ENCODE measurements around the gene FOXJ3.

FOXJ3 gene

GRCh38 chr1:42334240-42335049, 590 bp downstream of the FOXJ3 start:
- peak; percentile 71 for DNase-seq (ENCODE audit: low read depth)

- DNase-seq (ENCODE audit: low read depth), result peak; percentile 18
These were observed 1.3 kb downstream of the FOXJ3 start for GRCh38 chr1:42333662-42334239.

DNA sequence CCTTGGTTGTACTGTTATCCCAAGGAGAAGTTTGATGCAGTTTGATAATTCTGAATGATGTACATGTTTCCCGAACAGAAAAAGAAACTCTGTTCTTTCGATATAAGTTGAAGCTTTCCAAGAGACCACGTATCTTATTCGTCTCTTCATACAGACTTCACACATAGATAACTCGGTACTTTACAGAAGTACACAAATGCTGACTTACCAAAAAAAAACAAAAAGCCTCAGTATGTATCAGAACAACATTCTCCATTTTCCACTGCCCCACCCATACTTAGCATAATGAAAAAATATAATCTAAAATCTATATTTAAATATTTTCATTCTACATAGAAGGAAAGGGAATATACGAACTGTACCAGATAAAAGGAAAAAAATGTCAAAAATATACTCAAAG, 2.2 kb downstream of the FOXJ3 start:
- no peak for DNase-seq (ENCODE audit: low read depth)

DNA sequence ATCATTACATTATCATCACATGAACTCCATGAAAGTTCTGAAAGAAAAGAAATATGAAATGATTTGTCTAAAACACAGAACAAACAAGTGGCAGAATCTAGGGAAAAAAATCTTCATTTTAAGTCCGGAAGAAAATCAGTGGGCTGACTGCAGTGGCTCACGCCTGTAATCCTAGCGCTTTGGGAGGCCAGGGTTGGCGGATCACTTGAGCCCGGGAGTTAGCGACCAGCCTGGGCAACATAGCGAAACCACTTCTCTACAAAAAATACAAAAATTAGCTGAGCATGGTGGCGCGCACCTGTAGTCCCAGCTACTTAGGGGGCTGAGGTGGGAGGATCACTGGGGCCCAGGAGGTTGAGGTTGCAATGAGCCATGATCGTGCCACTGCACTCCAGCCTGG, 4.8 kb downstream of the FOXJ3 start:
- no peak for DNase-seq (ENCODE audit: low read depth)

DNA sequence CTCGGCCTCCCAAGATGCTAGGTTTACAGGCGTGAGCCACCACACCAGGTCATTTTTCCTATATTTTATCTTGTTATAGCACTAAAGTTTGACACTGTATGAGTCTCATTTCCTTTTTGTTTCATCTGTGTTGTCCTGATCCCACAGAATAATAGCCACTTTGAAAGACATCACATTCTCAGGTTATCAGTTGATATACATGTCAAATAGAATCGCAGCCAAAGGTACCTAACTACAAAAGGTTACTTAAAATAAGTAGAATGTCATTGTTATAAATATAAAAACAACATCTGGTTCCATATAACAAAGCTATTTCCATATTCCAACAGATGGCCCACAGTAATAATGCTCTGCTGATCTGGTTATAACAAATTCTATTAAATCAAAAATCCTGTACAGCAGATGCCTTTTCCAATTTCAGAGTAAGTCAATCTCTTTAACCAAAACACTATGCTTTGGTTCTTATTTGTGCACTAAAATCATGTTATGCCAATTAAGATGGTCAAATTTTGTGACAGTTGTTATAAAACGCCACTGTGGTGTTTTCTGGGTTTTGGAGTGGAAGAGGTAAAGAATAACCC, 6.0 kb downstream of the FOXJ3 start:
- DNase-seq (ENCODE audit: low read depth), result no peak

DNA sequence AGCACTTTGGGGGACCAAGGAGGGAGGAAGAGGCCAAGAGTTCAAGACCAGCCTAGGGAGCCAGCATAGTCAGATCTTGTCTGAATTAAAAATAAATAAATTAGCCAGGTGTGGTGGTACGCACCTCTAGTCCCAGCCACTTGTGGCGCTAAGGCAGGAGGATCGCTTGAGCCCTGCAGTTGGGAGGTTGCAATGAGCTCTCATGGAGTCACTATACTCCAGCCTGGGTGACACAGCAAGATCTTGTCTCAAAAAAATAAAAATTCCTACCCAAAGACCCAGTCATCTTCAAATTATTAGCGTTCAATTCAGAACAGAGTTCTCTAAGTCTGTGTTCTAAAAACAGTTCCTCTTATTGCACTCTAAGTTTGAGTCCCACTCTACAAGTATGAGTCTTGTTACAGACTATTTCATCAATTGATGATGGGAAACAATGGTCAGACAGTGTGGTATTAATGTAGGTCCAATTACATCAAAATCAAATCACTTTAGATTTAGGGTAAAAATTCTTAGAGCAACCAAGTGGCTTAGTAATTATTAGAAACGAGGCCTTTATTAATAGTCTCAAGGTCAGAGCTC, 6.9 kb downstream of the FOXJ3 start:
- no peak for DNase-seq (ENCODE audit: low read depth)

DNA sequence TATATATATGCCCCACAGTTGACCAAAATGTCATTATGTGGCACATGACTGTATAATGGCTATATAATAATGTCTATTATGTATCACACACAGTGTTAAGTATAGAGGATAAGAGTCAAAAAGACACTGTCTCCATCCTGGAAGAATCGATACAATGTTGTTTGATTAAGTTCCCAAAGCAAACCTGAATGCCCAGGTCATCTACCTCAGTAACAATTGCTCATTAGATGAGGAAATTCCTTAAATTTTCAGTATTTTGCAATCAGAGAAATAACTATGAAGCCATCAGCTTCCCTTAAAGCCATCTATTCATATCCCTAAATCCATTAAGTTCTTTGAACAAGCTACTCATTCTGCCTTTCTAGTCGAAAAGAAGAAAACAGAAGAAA, 10.0 kb downstream of the FOXJ3 start:
- DNase-seq (ENCODE audit: low read depth), result no peak

DNA sequence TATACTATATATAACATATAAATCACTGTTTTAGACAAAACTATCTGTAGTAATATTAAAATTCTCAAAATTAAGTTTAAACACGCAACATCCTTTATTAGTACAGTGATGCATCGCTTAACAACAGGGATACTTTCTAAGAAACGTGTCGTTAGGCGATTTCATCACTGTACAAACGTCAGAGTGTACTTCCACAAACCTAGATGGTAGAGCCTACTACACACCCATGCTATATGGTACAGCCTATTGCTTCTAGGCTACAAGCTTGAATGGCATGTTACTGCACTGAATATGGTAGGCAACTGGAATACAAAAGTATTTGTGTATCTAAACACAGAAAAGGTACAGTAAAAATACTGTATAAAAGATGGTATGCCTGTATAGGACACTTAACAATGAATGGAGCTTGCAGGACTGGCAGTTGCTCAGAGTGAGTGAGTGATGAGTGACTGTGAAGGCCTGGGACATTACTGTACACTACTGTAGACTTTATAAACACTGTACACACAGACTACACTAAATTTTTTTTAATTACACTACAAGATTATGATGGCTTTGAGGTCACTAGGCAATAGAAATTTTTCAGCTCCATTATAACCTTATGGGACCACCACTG, 10.5 kb downstream of the FOXJ3 start:
- no peak for DNase-seq (ENCODE audit: low read depth)

DNA sequence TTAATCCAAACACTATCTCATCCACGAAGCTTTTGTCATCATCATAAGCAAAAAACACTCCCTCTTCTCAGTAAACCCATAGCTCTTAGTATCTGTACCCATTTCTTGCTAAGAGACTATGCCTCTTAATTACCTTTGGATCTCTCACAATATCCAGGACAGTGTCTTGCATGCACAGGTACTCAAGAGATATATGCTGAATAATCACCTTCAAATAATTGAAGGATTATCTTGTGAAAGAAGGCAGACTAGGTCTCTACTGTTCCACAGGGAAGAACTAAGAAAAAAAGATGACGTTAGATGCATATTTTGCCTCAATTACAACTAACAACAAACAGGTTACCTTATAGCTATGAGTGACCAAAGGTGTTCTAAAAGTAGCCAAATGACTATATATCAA, 11.5 kb downstream of the FOXJ3 start:
- no peak for DNase-seq (ENCODE audit: low read depth)

GRCh38 chr1:42322577-42322976, 12.5 kb downstream of the FOXJ3 start:
- DNase-seq (ENCODE audit: low read depth), result peak; percentile 72

- no peak for DNase-seq (ENCODE audit: low read depth)
These were observed 13.3 kb downstream of the FOXJ3 start for GRCh38 chr1:42321731-42322130.

- no peak for DNase-seq (ENCODE audit: low read depth)
These were observed 14.3 kb downstream of the FOXJ3 start for GRCh38 chr1:42320708-42321107.

GRCh38 chr1:42319871-42320484, 15.1 kb downstream of the FOXJ3 start:
- no peak for DNase-seq (ENCODE audit: low read depth)

DNA sequence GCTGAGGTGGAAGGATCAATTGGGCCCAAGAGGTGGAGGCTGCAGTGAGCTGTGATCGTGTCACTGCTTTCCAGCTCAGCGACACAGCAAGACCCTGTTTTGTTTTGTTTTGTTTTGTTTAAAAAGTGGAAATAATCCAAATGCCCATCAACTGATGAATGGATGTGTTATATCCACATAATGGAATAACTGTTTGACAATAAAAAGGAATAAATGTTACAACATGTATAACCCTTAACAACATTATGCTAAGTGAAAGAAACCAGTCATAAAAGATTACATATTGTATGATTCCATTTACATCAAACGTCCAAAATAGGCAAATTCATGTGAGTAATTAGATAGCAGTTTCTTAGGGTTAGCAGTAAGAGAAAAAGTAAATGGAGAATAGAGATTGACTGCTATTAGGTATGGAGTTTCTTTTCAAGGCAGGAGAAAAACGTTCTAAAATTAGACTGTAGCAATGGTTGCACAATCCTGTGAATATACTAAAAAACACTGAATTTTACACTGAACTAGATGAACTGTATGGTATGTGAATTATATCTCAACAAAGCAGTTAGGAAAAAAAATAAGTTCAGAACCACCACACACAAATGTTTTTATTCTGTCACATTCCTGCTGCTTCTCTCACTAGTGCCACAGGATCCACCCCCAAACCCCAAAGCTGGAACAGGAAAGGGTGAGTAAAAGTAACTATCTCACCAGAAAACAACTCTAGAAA, 15.7 kb downstream of the FOXJ3 start:
- peak; percentile 84 for DNase-seq (ENCODE audit: low read depth)

DNA sequence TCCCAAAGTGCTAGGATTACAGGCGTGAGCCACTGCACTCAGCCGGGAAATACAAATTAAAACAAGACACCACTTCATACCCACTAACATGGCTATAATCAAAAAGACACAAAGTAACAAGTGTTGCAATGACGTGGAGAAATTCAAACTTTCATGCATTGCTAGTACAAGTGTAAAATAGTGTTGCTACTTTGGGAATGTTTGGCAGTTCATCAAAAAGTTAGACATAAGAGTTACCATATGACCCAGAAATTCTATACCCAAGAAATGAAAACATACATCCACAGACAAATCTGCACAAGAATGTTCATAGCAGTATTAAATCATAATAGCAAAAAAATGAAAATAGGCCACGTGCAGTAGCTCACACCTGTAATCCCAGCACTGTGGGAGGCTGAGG, 16.4 kb downstream of the FOXJ3 start:
- no peak for DNase-seq (ENCODE audit: low read depth)

- no peak for DNase-seq (ENCODE audit: low read depth)
These were observed 17.7 kb downstream of the FOXJ3 start for GRCh38 chr1:42317308-42317707.

DNA sequence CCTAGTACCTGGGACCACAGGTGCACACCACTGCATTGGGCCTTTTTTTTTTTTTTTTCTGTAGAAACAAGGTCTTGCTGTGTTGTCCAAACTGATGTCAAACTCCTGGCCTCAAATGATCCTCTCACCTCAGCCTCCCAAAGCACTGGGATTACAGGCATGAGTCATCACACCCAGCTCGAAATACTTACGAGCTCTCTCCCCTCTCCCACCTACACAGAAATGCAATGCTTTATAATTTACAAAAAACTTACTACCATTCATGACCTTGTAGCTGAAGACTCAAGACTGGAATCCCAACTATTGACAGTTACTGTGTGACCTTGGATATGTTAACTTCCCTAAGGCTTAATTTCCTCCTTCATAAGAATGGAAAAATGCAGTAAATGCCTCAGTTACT, 18.7 kb downstream of the FOXJ3 start:
- DNase-seq (ENCODE audit: low read depth), result peak; percentile 11

DNA sequence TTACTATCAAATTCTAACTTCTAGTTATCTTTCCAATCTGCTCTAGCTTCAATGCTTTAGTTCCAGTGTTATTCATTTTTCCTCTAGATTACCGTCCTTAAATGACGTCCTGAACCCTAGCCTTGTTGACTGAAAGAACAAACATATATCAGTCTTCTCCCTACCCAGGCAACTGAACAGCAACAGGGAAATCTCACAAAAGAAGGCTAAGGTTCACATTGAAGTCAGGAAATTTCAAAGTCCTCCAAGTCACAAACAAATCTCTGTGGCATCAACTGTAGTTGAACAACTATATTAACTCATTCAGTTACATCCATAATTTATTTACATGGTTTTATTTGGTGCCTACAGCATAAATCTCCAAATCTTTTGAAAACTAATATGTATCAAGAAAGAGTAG, 19.5 kb downstream of the FOXJ3 start:
- no peak for DNase-seq (ENCODE audit: low read depth)

- no peak for DNase-seq (ENCODE audit: low read depth)
These were observed 21.1 kb downstream of the FOXJ3 start for GRCh38 chr1:42313970-42314369.

- DNase-seq (ENCODE audit: low read depth), result no peak
These were observed 22.3 kb downstream of the FOXJ3 start for GRCh38 chr1:42312576-42313212.

- no peak for DNase-seq (ENCODE audit: low read depth)
These were observed 23.1 kb downstream of the FOXJ3 start for GRCh38 chr1:42311897-42312296.

Measured in EH (cell line).